Transverse colon (tissue), 4 donors: Measurements from ENCODE around the gene NECTIN4. TPM values are rescaled to one million over a fixed set of nuclear protein-coding genes. Genes with fewer than 3 reads are reported as not detected.

Source experiments
- DNase-seq: peaks from one replicate; pipeline ENCODE4 v3.0.0-alpha.2; 2019
- H3K27ac ChIP-seq, 4 donors: fragments of 200-600 bp; sonication (generic); 2 replicates each; pipeline ENCODE4 v1.5.1; 2016 to 2018; ENCODE audit warnings: inconsistent platforms in 4 of 4
- H3K27me3 ChIP-seq: fragments of 200-600 bp; sonication (generic); 2 replicates; pipeline ENCODE4 v1.5.1; 2017; ENCODE audit warnings: inconsistent platforms
- H3K36me3 ChIP-seq, 4 donors: fragments of 200-600 bp; sonication (generic); 2 replicates each; pipeline ENCODE4 v1.5.1; 2017 to 2019; ENCODE audit warnings: inconsistent platforms in 4 of 4
- H3K4me1 ChIP-seq, 4 donors: fragments of 200-600 bp; sonication (generic); 2 replicates each; pipeline ENCODE4 v1.5.1; 2017 to 2020; ENCODE audit warnings: inconsistent platforms in 4 of 4
- H3K4me3 ChIP-seq, 4 donors: fragments of 200-600 bp; sonication (generic); 1 replicate in 1 of 4; 2 replicates in 3 of 4; pipeline versions ENCODE4 v1.5.1 to v1.6.1; 2017 to 2019; ENCODE audit warnings: inconsistent platforms in 4 of 4
- H3K9me3 ChIP-seq, 2 donors: fragments of 200-600 bp; sonication (generic); 2 replicates each; pipeline ENCODE4 v1.5.1; 2017 to 2019; ENCODE audit warnings: inconsistent platforms in 2 of 2
- EP300 ChIP-seq: sonication (generic); formaldehyde crosslinking; IDR thresholded peaks from one replicate; pipeline ENCODE4 v1.6.1; 2017; ENCODE audit warnings: antibody characterized with exemption, low read depth
- POLR2A ChIP-seq: fragments of 450-650 bp; IDR thresholded peaks from one replicate; pipeline ENCODE4 v1.6.1; 2016; ENCODE audit warnings: antibody characterized with exemption, mild to moderate bottlenecking, moderate library complexity
- POLR2AphosphoS5 ChIP-seq, 3 donors: sonication (generic); formaldehyde crosslinking; IDR thresholded peaks; one replicate each; pipeline ENCODE4 v1.6.1; 2016; ENCODE audit warnings: antibody characterized with exemption in 3 of 3
- WGBS, 2 donors: methylation state at CpG; one replicate each; pipeline ENCODE4 v1.1.5; 2018; ENCODE audit warnings: low coverage in 1 of 2; 5-methylcytosine and 5-hydroxymethylcytosine counted together
- in situ Hi-C, 4 donors: fragments of 200-750 bp; cut with MboI; loops; one replicate each; pipeline versions ENCODE4 v1.15.0 to v1.15.1; 2017; ENCODE audit warnings: low sequenced_read_pairs in 3 of 4, low pct_ligation_motif_present in 1 of 4, low pct_unique_long_range_greater_than_20kb in 1 of 4
- intact Hi-C: fragments of 100-400 bp; cut with DNase I; formaldehyde crosslinking; loops from one replicate; pipeline ENCODE4 v1.15.1; 2023; ENCODE audit warnings: low total_unique reads
- total RNA-seq, 4 donors: library from RNA; depleted of rRNA; stranded (reverse); fragments of >200 nt; gene quantifications; one replicate each; pipeline ENCODE4 v1.1.0, GENCODE V29; 2016
- TF ChIP-seq, protein P1 (sequence below), 5 experiments: fragments of 200-600 bp in 3 of 5; fragments of 450-650 bp in 2 of 5; sonication (generic) in 3 of 5; IDR thresholded peaks; 1 replicate in 2 of 5; 2 replicates in 3 of 5; pipeline ENCODE4 v1.5.1; 2016 to 2017; ENCODE audit warnings: antibody characterized with exemption in 5 of 5, inconsistent platforms in 3 of 5, mild to moderate bottlenecking in 2 of 5, moderate library complexity in 1 of 5

NECTIN4 gene
- total RNA-seq, 4 donors from 2014 or later, result 0.37 to 4.0 (median 0.82) TPM; not detected in 1

DNA sequence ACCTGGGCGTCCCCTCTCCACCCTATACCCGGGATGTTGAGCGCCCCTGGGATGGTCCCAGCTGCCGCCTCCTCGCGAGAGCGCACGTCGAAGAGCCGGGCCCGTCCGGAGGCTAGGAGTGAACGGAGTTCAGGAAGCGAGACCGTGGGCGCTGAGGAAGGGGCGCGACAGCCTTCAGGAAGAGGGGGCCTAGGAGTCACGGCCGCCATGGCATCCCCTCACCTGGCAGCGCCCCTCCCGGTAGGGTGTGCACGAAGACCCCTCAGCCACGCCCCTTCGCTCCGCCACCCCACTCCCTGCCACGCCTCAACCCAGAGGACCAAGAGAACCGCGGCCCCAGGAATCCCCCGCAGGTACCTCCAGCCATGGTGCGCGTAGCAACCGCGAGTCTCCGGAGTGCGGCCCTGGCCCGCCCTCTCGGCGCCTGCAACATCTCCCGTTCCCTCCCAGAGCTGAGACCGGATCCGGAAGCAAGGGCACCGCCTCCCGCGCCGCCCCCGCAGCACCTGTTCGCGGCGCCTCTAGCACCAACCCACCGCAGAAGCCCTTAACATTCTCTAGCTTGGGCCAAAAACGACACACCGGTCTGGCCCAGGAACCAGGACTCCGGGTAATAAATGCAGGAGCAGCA, 50.7 kb downstream of the NECTIN4 start, which contains the start of gene TSTD1:
Gene TSTD1 (minus strand): TSS at position 442 of the 631 bp plus-strand sequence. CDS start 75 bp downstream, at position 367.
- DNase-seq, result peak; percentile 90
- 26% methylated on average over 53 of the region's 54 CpGs; no CpG with 5 or more reads in 1 of the 2 donors for WGBS, 2 donors
- TF ChIP-seq EP300, result no peak
- peak; percentile 86 for TF ChIP-seq POLR2A
- TF ChIP-seq POLR2AphosphoS5 (IDR thresholded peaks at IDR 0.05), result peak; percentile 55 to 91 (median 82)
- H3K9me3 ChIP-seq, result no peaks in the 10 kb centered on the region
- peak within 1 kb of the TSS; percentile 84 to 92 (median 86) for H3K27ac ChIP-seq
- H3K4me3 ChIP-seq, result peak within 1 kb of the TSS; percentile 41 to 74 (median 48)
- H3K36me3 ChIP-seq, result peaks cover 0 to 27% (median 6%) of the 10 kb centered on the region in 4 donors
- peaks cover 0 to 26% (median 21%) of the 10 kb centered on the region in 4 donors for H3K4me1 ChIP-seq
- no peaks in the 10 kb centered on the region for H3K27me3 ChIP-seq
- in situ Hi-C loops, result no loop called here
- intact Hi-C loops, result no loop called here

DNA sequence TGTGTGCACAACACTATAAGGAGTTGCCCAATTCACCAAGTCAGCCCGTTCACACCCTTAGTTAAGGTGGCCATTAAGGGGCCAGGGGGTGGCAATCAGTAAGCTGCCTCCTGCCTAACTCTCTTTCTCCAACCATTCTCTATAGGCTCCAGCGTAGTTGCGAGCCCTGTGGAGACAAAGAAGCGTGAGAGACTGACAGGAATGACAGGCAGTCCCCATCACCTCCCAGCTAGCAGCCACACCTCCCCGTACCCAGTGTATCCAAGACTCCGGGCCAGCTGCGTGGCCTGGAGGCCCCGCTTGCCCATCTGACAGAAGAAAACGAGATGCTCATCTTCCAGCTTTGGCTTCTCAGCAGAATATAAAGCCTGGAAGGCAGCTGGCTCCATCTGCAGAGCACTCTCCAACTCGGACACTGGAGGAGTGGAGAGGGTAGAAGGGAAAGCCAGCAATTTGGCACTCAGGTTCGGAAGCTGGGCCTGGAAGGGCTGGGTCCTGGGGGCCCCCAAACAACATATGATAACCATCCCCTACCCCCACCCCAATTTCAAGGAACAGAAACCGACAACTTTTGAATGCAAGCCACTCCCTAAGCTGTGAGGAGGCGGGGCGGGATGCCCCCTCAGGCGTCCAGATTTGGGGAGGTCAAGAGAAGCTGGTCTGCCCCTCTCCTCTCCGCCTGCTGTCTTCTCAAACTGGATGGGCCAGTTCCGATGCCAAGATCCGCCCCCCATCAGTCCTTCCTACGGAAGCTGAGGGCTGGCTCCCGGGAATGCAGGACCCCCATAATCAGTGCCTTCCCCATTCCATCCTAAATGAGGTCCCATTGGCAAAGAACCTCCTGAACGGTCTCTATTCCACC, 51.5 kb downstream of the NECTIN4 start:
- 32 to 40% methylated on average over 4 to 20 of the region's 21 CpGs for WGBS, 2 donors
- in situ Hi-C loops (no loop called here), intact Hi-C loops (no loop called here)
- no peaks in the 10 kb centered on the region for H3K9me3 ChIP-seq
- peak overlapping the region; percentile 41 to 74 (median 48) for H3K4me3 ChIP-seq
- H3K27ac ChIP-seq, result peak overlapping the region; percentile 84 to 92 (median 86)
- peaks cover 0 to 25% (median 6%) of the 10 kb centered on the region in 4 donors for H3K36me3 ChIP-seq
- H3K27me3 ChIP-seq, result no peaks in the 10 kb centered on the region
- peaks cover 0 to 26% (median 21%) of the 10 kb centered on the region in 4 donors for H3K4me1 ChIP-seq
- TF ChIP-seq EP300 (no peak), POLR2A (no peak)
- DNase-seq, result peak; percentile 61

DNA sequence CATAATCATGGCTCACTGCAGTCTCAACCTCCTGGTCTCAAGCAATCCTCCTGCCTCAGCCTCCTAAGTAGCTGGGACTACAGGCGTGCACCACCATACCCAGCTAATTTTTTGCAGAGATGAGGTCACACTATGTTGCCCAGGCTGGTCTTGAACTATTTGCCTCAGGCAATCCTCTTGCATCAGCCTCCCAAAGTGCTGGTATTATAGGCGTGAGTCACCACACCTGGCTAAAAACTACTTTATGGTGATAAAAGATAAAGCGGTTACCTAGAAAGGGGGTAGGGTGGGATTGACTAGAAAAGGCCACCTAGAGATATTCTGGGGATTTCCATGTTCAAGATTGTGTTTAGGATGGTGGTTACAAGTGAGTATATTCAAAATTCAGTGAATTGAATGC, 55.6 kb downstream of the NECTIN4 start:
- no peaks in the 10 kb centered on the region for H3K9me3 ChIP-seq
- no peak for DNase-seq
- peaks cover 0 to 15% (median 11%) of the 10 kb centered on the region in 4 donors for H3K4me1 ChIP-seq
- no peaks in the 10 kb centered on the region for H3K36me3 ChIP-seq
- in situ Hi-C loops (no loop called here), intact Hi-C loops (no loop called here)
- H3K4me3 ChIP-seq, result no peak overlapping the region
- no peak overlapping the region for H3K27ac ChIP-seq
- WGBS, 2 donors, result 92 to 95% methylated on average over 2 to 3 of the region's 3 CpGs
- TF ChIP-seq, protein P1, sequence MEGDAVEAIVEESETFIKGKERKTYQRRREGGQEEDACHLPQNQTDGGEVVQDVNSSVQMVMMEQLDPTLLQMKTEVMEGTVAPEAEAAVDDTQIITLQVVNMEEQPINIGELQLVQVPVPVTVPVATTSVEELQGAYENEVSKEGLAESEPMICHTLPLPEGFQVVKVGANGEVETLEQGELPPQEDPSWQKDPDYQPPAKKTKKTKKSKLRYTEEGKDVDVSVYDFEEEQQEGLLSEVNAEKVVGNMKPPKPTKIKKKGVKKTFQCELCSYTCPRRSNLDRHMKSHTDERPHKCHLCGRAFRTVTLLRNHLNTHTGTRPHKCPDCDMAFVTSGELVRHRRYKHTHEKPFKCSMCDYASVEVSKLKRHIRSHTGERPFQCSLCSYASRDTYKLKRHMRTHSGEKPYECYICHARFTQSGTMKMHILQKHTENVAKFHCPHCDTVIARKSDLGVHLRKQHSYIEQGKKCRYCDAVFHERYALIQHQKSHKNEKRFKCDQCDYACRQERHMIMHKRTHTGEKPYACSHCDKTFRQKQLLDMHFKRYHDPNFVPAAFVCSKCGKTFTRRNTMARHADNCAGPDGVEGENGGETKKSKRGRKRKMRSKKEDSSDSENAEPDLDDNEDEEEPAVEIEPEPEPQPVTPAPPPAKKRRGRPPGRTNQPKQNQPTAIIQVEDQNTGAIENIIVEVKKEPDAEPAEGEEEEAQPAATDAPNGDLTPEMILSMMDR (IDR thresholded peaks at IDR 0.05), result no peak
- TF ChIP-seq POLR2A (no peak), POLR2AphosphoS5 (IDR thresholded peaks at IDR 0.05) (no peak), EP300 (no peak)
- no peaks in the 10 kb centered on the region for H3K27me3 ChIP-seq

DNA sequence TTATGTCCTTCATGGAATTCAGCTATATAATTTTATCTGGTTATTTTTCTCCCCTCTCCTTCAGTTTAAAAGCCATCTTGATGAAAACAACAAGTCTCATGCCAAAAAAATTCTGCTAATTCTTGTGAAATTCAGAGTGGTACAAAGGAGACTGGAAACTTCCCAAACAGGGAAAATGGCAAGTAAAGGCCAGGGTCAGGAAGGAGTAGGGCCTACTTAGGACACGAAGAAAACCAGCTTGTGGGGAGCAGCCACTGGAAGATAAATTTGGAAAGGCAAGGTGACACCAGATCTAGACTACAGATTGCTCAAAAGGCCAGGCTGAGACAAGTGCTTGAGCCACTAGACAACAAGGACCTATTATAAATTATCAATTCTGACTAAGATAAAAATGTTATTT, 56.9 kb downstream of the NECTIN4 start:
- WGBS, 2 donors, result 77 to 100% methylated on average over 1 of the region's 1 CpG
- intact Hi-C loops (no loop called here), in situ Hi-C loops (no loop called here)

More for the DNA sequence above, 56.9 kb downstream of the NECTIN4 start:
- no peaks in the 10 kb centered on the region for H3K27me3 ChIP-seq
- TF ChIP-seq EP300 (no peak), POLR2A (no peak), POLR2AphosphoS5 (IDR thresholded peaks at IDR 0.05) (no peak)
- TF ChIP-seq, protein P1 (IDR thresholded peaks at IDR 0.05), result no peak
- H3K4me1 ChIP-seq, result peaks cover 0 to 6% (median 4%) of the 10 kb centered on the region in 4 donors
- H3K36me3 ChIP-seq, result no peaks in the 10 kb centered on the region
- DNase-seq, result no peak
- H3K27ac ChIP-seq, result no peak overlapping the region
- H3K4me3 ChIP-seq, result no peak overlapping the region
- no peaks in the 10 kb centered on the region for H3K9me3 ChIP-seq
